ENCODE measurements around the gene AKIP1.
"Not testable (repeated sequence)": the region's sequence is repeated elsewhere in the genome, so short reads cannot be mapped to it uniquely, and the experiment has no call there.

AKIP1 gene, protein sequence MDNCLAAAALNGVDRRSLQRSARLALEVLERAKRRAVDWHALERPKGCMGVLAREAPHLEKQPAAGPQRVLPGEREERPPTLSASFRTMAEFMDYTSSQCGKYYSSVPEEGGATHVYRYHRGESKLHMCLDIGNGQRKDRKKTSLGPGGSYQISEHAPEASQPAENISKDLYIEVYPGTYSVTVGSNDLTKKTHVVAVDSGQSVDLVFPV

GRCh38 chr11:8911029-8911823 lies at the start of gene AKIP1:
Gene AKIP1 (plus strand): TSS chr11:8911189. CDS start chr11:8911450, 261 bp downstream.
- DNase-seq = peak; percentile 99

DNA sequence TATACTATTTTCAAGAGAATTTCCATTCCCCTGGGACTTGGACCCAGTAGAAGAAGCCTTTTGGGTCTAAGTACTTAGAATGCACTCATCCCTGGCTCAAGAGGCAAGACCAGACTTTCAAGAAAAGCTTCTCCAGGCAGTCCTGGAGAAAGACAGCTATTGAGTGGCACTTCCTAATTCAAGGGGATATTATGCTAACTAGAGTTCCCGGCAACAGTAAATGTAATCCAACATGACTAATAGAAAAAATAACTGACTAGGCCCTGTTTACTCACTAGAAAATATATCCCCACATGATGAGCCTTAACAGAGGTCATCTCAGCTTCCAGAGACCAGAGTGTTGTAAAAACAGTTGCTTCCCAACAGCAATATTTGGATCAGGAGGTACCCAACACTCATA lies 47.2 kb upstream of the AKIP1 start:
- DNase-seq = no peak

DNA sequence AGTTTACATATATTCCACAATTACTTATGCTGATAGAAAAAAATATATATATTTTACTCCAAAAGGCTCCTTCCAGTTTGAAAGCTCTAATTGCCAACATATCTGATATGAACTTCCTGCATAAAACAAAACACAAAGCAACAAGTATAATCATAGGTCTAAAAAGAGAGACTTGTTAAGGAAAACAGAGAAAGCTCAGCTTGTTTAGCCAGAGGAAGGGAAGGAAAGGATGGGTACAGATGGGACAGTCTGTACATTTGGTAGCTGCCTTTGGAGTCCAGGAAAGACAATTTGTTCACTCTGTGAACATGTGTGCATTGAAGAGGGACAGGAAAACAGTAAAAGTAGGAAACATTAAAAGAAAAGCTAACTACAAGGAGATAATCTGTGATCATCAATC lies 45.7 kb upstream of the AKIP1 start:
- no peak for DNase-seq

GRCh38 chr11:8867035-8867434 lies 44.0 kb upstream of the AKIP1 start:
- DNase-seq = no peak

DNA sequence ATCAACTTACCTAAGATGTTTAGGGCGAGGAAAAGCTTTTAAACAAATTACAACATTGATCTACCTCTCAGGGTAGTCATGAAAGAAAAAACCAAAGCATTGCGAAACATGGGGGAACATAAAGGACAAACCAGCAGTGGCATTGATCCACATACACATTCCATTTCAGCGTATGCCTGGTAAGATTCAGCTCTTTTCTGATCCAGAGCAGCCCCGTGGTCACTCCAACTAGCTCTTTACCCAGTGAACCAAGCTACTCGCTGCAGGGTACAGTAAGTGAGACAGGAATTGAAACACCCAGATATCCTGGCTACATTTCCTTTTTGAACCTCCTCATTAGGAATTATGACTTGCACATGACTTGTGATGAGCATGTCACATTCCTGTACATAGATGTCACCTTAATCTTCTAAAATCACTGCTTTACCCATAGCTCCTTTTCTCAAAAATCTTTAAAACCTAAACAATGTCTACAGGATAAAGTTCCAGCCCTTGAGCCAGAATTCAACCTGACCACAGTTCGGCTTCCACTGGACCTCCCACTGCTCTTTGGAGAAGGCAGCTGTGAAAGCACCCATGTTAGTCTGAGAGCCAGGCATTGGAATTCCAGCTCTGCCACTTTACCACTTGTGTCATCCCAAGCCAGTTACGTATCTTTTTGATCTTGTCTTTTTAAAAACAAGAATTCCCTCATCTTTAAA lies 42.9 kb upstream of the AKIP1 start:
- no peak for DNase-seq

DNA sequence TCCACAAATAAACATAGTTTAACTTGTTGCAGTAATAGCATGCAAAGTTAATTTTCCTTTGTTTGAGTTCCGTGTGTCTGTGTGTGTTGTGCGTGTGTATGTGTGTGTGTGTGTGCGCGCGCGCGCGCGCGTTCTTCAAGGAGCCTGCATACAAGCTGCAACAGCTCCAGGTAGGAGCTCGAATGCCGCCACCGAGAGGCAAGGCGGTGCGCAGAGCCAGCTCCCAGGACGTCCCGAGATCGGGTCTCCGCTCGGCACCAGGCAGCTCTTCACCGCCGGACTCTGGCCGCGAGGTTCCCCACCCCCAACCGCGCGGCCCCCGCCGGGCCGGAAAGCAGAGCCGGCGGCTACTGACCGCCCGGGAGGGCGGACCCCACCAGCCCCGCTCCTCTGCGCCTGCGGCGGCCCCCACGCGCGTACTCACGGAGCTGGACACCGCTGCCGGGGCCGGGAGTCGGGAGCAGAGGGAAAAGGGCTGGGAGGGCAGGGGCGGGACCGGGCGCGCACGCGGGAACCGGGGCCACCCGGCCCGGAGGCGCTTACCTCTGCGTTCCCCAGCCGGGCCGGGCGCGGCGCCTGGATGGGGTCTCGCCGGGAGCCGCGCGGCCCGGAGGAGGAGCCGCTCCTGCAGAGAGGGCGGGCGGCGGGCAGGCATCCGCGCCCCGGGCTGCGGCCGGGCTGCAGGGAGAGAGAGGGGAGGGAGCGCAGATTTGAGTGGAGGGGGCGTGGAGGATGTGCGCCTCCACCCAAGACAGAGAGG lies 40.4 kb upstream of the AKIP1 start:
- DNase-seq = peak; percentile 93

GRCh38 chr11:8871171-8871775 lies 39.7 kb upstream of the AKIP1 start:
- DNase-seq = peak; percentile 93

- peak; percentile 43 for DNase-seq
Observed at GRCh38 chr11:8871962-8872361, 39.0 kb upstream of the AKIP1 start.

DNA sequence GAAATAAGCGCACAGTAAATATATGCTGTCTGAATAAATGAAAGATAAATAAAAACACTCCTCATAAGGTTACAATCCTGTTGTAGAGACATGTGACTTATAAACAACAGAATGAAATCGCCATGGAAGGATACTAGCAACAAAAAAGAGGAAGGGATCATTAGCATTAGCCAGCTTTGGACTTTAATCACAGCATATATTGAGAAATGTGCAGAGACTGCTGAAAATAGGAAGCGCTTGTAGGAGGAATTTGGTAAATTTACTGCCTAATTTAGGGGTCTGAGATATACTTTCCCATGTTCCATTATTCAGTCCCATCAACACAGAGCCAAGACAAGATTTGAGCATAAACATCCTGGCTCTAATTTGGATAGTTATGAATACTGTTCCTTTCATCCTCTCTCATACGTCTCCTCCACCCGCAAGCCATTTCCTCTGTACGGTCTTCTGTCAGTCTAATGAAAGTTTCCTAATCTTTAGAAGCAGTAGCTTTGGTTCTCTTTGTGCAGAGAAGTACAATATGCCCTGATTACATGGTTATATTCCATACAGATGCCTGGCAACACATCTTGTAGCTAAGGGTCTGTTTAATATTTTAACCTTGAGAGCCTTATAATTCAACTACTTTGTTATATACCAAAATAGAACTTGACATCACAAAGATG lies 37.1 kb upstream of the AKIP1 start:
- DNase-seq = no peak

- no peak for DNase-seq
Observed at GRCh38 chr11:8878771-8879170, 32.2 kb upstream of the AKIP1 start.

DNA sequence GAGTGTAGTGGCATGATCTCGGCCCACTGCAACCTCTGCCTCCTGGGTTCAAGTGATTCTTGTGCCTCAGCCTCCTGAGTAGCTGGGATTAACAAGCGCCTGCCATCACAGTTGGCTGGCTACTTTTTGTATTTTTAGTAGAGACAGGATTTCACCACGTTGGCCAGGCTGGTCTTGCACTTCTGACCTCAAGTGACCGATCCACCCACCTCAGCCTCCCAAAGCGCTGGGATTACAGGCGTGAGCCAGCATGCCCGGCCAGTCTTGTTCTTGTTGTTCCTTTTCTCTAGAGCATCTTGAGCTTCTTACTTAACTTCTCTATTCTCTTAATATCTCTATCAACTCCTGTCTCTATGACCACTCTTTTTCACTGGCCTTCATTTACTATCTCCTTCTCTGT lies 29.4 kb upstream of the AKIP1 start:
- not testable (repeated sequence) for DNase-seq

- DNase-seq = no peak
Observed at GRCh38 chr11:8886322-8886721, 24.7 kb upstream of the AKIP1 start.

DNA sequence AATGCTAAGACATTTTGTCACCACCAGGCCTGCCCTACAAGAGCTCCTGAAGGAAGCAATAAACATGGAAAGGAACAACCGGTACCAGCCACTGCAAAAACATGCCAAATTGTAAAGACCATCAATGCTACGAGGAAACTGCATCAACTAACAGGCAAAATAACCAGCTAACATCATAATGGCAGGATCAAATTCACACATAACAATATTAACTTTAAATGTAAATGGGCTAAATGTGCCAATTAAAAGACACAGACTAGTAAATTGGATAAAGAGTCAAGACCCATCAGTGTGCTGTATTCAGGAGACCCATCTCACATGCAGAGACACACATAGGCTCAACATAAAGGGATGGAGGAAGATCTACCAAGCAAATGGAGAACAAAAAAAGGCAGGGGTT lies 19.8 kb upstream of the AKIP1 start:
- DNase-seq = not testable (repeated sequence)

GRCh38 chr11:8899119-8899753 lies 11.8 kb upstream of the AKIP1 start:
- no peak for DNase-seq

- no peak for DNase-seq
Observed at GRCh38 chr11:8905528-8906165, 5.3 kb upstream of the AKIP1 start.

DNA sequence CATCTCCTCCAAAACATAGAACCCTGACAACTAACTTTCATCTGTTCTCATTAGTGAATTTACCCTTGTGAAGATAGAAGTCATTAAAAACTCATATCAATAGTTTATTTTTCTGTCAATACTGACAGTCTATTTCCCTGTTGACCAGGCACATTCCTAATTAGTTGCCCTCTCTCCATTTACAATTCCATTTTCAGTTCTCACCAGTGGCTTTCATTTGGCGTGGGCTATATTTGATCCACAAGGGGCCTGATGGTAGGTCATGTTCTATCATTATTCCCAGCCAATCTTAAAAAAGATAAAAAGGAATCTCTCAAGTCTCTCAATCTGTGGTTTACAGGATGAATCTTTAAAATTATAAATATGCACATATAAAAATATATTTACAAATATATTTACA lies 3.9 kb upstream of the AKIP1 start:
- no peak for DNase-seq

GRCh38 chr11:8908099-8908498 lies 2.9 kb upstream of the AKIP1 start:
- no peak for DNase-seq

GRCh38 chr11:8910649-8911026 lies 351 bp upstream of the AKIP1 start:
- no peak for DNase-seq

GRCh38 chr11:8913961-8914660 lies 3.1 kb downstream of the AKIP1 start:
- DNase-seq = peak; percentile 57

- DNase-seq = no peak
Observed at GRCh38 chr11:8914661-8915018, 3.7 kb downstream of the AKIP1 start.

Measured in right hindlimb (tissue), 1 donor.